NCI-H2196 treated with DMSO at 0.1 percent for 48 hours (cell line): ENCODE data around the gene FBXL7.

Source experiments
- DNase-seq: peaks from one replicate; lab custom pipeline; 2025; ENCODE audit not compliant: unreplicated experiment; lab: John Stamatoyannopoulos, UW

The FBXL7 gene

DNA sequence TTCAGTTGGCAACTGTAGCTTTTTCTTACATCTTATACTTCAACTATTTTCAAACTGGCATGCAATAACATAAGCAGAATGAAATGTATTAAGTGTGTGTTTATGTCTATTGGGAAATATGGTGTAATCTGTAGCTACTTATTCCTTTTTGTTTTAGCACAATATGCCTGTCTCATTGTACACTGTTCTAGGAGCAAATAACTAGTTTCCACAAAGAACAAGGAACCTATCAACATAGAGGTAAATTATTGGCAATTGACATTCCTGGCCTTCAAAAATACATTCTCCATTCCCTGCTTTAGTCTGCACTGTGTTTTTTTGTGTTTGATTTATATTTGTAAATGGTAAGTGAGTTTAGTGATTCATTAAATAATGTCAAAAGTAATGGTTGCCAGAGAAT, 75.7 kb downstream of the FBXL7 start:
- no peak for DNase-seq

DNA sequence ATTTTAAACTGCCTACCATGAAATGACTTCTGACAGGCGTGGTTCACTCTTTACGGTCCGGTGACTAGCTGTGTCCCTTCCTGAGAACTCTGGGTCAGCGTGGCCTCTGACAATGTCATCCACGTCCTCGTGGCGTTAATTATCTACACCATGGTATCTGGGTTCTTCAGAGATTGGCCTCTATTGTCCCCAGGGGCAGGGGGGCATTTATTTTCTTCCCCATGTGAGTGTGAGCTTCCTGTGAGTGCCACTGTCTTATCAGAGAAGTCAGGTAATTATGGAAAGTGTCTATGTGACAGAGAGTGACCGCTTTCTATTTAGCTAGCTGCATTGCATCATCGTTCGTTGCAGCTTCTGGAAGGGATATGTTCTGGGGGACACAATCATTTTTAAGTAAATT, 77.2 kb downstream of the FBXL7 start:
- no peak for DNase-seq

DNA sequence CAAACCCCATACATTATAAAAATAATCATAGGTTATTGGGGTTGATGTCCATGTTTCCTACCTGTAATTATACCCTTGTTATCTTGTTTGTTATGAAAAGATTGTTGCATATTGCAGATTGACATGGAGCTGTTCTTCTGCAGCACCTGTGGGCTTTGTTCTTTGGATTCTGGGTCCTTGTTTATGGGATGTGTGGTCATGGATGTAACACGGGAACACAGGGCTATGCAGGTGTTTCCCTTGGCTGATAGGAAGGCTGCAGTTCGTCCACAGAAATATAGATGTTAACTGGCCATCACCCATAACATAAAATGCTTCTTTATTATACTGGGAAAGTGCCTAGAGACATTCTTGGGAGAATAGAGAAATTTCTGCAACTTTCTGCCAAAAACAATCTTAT, 77.9 kb downstream of the FBXL7 start:
- no peak for DNase-seq

DNA sequence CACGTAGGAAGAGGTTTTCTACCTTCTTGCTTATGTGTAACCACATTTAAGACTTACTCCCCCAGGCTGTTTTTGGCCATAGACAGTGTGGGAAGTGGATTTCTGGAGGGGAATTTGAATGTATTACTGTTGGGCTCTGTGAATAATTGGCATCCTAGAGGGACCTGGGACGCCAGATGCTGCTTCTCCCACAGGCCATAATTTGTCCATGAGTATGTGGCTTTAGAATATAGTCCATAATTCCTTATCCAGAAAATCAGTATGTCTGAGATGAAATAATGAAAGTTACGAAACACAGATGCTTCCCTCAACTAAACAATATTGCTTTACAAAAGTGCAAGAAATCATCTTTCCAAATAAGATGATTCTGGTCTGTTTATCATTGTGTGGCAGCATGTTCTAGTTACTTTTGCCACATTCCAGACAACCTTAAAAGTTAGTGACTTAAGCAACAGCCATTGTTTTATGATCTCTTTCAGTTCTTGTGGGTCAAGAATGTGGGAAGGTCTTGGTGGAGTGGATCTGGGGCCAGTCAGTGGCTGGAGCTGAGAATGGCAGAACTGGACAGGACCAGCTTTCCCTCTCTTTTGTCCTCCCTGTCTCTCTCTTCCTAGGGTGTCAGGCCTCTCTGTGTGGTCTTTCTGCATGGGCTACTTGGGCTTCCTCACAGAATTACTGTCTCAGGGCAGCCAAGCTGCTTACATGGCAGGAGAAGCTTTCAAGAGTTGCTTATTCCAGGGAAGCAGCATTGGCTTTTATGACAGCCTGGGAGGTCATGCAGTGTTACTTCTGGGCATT, 79.4 kb downstream of the FBXL7 start:
- no peak for DNase-seq

DNA sequence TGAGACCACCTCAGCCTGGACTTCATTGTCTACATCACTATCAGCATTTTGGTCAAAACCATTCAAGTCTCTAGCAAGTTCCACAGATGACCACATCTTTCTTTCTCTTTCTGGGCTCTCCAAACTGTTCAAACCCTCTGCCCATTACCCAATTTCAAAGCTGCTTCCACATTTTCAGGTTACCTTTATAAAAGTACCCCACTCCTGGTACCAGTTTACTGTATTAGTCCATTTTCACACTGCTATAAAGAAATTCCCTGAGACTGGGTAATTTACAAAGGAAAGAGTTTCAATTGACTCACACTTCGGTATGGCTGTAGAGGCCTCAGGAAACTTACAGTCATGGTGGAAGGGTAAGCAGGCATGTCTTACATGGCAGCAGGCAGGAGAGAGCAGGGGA, 84.5 kb downstream of the FBXL7 start:
- no peak for DNase-seq

DNA sequence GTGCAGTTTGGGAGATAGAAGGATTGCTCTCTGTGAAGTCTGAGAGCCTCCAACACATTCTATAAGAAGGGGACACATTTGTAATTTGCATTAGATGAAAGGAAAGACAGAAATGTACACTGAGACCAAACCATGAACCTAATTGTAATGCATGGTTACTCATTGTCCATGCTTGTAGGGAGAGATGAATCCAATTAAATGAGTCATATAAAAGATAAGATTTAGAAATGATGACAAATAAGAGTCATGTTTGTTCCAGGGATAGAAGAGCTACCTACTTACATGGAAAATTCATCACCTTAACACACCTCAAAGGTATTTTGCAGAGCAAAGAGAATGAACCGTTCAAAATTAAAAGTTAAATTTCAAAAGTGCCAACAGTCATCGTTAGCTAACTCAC, 85.1 kb downstream of the FBXL7 start:
- DNase-seq: no peak

DNA sequence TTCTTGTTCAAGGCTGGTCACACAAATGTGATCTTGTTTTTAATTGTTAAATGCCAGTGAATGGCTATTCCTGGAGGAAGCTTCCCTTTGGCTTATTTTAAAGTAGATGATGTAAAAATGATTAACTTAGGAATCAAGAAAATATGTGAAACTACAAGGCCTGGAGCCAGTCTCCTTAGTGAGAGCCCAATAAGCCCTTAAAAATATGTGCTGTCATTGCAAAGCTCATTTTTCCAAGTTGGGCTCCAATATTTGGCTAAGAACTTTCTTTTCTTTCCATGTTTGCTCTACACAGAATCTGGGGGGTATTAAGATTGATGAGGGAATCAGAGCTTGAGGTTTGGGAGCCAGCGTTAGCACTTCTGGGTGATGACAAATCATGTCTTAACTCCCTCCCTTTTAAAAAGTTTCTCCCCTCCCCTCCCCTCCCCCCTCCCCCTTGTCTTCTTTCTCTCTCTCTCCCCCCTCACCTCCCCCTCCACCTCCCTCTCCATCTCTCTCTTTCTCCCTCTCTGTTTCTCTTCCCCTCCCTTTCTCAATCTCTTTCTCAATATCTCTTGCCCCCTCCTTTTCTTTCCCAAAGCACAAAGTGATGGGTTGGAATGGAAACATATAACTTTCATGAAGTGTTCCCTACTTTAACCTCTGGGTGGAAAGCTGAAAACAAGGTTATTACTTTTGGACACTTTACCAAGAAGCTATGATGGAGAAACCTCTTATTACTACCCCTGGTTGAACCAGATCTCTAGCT, 86.0 kb downstream of the FBXL7 start:
- DNase-seq: no peak

DNA sequence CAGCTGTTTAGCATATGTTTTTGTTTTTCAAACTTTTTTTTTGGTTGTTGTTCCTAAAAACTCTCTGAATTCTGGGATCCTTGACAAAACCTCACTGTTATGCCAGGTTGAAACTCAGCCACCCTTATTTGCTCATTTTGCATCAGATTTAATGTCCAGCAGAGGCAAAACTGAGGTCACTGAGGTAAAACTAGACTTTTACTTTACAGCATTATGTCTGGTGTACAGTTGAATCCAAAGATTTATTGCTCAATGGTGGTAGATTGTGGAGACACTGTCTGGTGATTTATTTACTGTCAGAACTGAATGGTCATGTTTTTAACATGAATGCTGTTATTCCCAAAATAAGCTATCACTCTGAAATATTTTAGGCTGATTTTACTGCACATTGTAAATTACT, 87.9 kb downstream of the FBXL7 start:
- DNase-seq: no peak

DNA sequence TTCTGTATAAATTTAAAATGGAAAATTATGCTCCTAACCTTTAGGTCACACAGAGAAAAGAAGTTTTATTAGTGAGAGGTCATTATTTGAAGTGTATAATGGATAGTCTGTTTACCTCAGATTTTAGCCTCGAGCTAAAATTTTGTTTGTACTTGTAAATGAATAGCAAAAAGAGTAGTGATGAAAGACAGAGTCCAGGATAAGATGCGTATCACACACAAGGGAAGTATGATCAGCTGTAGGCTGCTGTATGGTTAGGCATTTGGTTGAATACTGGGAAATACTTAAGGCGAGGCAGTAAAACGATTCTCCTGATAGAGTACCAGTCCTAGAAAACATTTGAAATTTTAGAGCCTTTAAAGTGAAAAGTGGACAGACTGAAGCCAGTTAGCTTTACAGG, 92.7 kb downstream of the FBXL7 start:
- no peak for DNase-seq

DNA sequence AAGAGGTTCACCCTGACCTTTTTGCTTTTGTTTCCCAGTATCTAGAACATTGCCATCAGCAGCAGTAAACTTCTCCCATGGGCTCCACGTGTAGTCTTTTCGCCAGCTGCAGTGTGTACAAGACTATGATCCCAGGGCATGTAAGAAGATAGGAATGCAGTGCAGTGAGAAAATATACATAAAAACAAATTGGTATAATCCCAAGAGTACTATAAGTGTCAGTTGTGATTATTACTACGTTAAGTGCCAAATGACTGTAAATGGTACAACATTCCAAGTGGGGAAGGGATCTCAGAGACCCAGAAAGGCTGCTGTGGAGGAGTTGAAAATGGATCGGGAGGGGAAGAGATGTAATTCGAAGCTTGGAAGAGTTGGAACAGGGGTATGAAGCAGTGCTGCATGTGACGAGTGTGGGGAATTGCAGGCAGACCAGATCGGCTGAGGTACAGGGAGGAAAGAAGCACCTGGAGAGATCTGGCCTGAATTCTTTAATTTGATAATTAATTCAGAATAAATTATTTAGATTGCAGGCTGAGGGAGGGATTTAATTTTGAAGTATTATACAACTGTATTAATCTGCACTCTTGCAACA, 95.1 kb downstream of the FBXL7 start:
- DNase-seq: no peak

DNA sequence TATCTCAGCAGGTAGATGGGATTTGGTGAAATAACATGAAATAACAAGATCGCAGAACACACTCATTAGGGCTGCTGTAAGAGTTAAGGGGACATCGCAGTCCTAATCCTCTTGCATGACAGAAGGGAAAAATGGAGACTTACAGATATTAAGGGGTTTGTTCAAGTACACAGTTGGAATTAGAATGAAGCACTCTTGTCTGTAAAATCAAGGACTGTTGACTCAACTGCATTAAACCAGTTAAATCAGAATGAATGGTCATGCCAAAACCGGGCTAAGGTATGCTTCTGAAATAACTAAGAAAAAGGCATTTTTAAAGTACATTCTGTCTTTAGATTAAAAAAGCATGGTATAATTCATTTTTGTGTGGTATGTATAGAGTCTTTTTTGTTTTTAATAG, 95.9 kb downstream of the FBXL7 start:
- no peak for DNase-seq

DNA sequence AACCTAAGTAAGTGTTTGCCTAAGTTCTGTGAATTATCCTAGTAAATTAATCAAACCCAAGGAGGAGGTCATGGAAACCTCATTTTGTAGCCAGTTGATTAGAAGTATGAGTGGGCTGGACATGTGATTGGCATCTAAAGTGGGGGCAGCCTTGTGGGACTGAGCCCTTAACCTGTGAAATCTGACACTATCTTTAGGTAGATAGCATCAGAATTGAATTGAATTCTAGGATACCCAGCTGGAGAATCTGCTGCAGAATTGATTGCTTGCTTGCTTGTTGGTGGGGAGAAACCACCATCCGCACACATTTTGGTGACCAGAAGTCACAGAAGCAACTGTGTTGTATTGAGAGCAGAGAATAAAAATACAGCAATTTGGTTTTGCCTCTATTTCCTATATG, 97.0 kb downstream of the FBXL7 start:
- DNase-seq: no peak

DNA sequence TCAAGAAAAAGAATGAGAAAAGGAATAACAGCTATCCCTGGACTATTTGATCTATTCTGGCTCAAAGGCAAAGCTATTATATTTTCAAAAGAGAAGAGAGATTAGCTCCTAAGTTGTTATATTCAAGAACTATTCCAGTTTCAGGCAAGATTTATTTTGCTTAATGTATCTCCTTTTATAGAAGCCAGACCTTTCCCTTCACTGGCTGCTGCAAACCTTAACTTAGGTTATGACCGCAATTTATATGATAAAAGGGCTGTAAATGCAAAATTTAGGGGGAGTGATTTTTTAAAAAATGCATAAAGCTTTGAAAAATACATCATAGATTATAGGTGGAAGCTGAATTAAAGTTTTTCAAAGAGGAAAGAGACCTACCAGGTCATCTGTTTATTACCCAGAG, 97.8 kb downstream of the FBXL7 start:
- no peak for DNase-seq

DNA sequence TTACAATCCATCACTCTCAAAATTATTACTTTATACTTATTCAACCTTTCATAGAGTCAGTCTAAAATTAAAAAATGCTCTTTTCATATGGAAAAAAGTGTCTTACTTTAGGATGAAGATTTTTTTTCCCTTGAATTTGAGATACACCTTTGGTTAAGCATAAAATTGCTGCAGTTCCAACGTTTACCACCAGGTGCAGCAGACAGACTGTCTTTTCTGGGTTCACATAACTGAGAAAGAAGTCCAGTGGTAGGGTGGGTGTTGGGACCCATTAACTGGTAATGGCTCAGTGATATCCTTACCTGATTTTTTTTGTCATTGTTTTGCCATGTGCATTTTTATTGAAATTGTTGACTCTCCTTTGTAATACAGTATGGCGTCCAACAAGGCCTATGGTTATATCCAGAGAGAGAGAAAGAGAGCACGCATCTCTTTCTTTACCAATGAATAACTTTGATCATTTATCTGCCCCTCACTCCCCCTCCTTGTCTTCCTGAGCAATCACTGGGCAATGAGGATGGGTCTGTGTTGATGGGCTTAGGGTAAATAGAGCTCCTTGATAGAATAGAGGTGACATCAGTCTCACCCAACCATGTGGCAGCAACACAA, 98.4 kb downstream of the FBXL7 start:
- DNase-seq: no peak

DNA sequence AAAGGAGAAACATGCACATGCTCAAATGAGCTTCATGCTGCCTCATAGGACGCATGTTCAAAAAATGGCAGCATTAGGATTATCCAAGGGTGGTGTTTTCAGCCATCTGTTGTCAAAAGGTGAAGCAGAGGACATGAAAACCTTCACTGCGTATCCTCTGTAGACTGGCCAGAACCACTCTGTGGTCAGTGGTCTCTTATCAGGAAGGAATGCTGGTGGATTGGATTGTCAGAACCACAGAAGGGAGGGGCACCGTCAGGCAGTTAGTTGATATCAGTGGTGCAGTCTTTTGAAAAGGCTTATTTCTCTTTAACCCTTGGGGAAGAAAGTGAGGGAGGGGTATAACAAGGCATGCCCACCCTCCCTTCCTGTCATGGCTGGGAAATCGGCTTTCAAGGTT, 100.1 kb downstream of the FBXL7 start:
- DNase-seq: no peak

DNA sequence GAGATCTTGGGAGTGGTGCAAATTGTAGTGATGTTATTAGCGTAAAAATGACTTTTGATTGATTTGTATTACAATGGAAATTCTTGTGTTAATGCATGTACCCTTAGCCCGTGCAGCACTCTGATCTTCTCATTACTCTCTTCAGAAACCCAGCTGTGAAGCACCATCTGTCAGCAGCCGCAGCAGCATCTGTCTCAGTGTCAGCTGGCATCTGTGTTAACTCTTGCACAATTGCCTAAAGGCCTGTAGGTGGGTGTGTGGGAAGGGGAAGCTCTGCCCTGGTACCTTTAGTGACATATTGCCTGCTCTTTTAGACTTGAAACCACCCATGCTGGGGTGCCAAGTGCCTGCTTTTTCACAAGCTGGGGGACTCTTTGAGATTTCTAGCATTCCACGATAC, 101.3 kb downstream of the FBXL7 start:
- DNase-seq: no peak

DNA sequence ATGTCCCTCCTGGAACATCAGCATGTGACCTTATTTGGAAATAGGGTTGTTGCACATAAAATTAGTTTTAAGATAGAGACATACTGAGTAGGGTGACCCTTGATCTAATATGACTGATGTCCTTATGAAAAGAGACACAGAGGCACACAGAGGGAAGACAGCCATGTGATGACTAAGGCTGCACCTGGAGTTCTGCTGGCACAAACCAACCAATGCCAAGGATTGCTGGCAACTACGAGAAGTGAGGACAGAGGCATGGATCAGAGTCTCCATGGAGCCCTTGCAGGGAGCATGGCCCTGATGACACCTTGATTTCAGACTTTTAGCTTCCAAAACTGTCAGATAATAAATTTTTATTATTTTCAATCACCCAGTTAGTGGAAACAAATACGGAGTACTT, 101.9 kb downstream of the FBXL7 start:
- no peak for DNase-seq

DNA sequence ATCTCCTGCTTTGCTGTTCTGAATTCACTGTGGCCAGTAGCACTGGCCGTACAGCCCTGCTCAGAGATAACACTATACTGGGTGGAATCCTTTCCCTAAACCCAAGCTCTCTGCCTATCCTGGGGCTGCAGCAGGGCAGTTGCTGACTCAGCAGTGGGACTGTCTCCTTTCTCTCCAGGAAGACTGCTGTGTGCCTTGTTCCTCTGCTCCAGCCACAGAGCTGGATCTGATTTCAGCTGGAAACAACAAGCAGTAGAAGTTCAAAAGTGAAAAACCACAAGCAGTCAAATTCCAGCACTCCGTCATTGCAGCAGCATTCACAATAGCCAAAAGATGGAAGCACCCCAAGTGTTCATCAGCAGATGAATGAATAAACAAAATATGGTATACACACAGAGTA, 105.0 kb downstream of the FBXL7 start:
- no peak for DNase-seq

DNA sequence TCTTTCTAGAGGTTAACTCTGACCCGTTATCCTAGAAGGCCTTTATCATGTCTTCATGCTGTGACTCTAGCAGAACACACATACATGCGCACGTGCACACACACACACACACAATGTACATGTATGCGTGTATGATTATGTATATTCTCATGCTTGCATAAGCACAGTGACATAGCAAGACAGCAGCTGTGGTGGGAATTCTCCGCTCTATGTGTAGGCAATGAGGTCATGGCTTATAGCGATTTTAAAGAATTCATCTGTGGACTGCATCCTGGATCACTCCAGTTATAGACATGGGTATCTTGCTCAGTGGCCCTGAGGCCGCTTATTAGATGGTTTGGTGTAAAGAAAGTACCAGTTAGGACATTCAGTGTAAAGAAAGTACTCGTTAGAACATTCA, 106.2 kb downstream of the FBXL7 start:
- no peak for DNase-seq

DNA sequence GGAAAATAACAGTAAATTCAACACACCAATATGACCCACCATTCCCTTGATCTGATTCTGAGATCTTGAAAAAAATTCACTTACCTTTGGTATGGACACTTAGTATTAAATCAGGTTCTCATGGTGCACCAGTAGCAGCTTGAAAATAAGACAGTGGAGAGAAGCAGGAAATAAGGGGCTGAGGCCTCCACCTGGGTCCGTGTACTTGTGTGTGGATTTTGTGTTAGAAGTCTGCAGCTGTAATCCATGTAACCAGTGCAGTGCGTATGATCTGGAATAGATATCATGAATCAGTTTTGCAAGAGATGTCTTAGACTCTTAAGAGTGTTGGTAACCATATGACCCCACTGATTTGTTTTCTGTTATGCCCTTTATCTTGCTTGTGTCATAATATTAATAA, 107.1 kb downstream of the FBXL7 start:
- no peak for DNase-seq

DNA sequence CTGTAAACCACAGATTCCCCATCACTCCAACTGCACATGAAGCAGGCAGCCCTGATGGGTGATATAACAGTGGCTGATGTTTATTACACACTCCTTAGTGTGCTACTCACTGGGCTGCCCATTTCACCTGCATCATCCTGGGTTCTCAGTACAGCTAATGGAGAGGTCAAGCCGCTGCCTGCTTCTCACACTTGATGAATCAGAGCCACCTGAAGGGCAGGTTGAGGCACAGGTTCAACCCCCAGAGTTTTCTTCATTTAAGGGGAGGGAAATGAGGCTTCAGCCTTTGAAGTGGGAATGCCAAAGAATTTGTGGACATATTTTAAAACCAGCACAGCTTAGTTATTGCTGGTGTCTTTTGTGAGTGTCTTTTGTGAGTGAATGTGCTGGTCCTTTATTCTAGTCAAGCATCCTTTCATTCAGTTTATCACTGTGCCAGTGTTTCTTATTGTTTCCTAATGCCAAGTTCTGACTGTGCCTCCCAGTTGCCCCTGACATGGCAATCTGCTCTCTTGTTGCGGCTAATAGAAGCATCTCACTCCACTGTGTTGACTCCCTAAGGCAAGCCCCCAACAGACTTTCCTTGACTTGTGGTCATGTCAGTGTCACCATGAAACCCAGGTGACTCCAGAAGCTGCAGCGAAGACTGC, 109.2 kb downstream of the FBXL7 start:
- no peak for DNase-seq
